Measurements from ENCODE around the gene ADCK1.
"Not testable (repeated sequence)": the region's sequence is repeated elsewhere in the genome, so short reads cannot be mapped to it uniquely, and the experiment has no call there.

The ADCK1 gene

GRCh38 chr14:77867476-77867875 is 67.6 kb downstream of the ADCK1 start:
- no peak for DNase-seq

DNA sequence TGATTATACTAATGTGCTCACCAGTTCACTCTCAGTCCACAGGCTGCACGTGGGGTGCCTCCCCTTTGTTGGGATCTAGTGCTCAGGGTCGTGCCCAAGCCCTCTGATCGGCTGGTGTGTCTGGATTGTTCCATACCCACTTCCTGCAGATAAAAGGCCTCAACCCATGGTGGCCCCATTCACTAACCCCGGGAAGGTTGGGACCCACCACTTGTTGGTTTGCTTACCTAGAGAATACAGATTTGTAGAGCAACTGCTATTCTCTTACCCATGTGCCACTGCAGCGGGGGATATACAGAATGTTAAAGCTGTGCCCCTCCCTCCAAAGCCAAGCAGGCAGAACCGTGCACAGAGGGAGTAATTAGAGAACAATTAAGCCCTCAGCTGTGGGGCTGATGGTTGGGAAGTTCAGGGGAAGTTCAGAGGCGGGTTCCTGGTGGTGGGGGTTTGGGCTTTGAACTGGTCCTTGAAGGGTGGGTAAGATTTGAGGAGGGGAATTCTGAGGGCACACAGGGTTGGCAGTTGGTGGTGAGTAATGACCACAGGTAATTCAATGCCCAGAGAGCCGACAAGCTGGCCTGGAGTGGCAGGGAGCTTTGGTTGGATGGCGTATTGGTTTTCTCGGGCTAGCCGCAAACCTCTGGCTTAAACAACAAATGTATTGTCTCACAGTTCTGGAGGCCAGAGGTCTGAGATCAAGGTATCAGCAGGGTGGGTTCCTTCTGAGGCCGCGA is 68.8 kb downstream of the ADCK1 start:
- no peak for DNase-seq

DNA sequence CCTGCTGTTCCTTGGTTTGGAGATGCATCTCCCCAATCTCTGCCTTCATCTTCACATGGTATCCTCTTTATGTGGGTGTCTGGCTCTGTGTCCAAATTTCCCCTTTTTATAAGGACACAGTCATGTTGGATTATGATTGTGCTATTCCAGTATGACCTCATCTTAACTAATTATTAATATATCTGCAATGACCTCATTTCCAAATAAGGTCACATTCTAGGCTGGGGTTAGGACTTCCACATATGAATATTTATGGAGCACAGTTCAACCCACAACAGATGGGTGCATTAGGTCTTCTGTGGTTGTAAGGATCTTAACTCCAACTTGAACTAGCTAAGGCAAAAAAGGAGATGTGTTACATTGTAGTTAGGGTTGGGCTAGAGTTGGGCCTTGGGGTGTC is 69.4 kb downstream of the ADCK1 start:
- DNase-seq, result no peak

DNA sequence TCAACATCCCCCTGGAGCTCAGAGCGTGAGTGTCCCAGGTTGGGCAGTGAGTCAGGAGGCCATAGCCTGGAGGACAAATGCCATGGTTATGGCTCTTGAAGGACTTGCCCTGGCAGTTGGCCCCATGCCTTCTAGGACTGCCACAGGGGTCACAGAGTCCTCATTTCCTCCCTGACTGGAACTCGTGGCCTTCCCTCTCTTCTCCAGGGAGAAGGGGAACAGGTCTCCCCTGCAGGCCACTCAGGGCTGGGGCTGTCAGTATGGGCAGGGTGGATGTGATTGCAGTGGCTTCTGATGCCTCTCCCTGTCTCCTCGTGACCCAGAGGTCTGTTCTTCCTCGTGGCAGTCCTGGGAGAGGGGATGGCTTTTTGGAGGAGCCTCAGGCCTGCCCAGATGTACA is 70.7 kb downstream of the ADCK1 start:
- no peak for DNase-seq

DNA sequence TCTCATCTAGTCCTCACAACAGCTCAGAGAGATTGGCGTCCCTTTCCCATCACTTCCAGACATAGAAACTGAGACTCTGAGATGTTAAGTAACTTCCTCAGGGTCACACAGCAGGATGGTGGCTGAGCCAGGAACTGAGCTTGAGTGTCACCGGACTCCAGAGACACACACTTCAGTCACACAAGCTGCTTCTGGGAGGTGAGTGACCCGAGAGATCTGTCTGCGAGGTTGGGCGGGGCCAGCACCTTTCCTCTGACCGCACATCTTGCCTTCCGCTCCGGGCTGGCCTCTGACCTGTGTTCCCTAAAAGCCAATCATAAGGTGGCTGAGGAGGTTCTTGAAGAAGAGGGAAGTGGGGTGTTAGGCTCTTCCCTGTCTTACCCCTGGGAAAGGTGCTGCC is 72.2 kb downstream of the ADCK1 start:
- DNase-seq, result no peak

GRCh38 chr14:77872983-77873382 is 73.1 kb downstream of the ADCK1 start:
- DNase-seq, result no peak

DNA sequence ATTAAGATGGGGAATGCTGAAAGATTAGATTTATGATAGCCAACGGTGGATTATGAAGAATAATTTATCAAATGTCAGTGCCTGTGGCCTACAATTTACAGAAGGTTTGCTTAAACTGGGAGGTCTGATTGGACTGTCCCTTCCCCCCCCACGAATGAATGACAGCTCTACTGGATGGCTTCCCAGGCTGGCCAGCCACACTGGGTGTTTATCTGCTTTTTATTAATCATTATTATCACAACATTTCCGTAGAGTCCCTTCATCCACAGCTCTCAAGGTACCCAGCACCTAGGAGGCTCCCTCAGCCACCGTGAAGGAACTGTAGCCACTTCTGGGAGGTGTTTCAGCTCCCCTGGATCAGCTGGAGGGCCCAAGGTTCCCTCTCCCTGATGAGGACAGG is 78.9 kb downstream of the ADCK1 start:
- no peak for DNase-seq

DNA sequence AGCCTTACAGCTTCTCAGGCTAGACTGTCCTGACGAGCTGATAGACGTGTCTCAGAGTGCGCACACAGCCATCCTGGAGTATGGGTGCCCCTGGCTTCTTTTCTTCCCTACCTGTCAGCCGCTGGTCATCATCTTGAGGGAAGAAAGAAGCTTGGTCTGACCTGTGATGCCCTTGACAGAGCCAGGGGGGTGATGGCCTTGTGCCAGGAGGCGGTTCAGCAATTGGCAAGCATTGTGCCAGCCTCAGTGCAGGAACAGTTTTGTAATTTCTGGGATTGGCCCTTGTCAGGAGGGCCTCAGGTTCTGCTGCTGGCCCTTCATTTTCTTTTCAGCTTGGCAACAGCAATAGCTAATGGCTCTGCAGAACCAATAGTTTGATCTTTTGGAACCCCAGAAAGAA is 80.1 kb downstream of the ADCK1 start:
- DNase-seq, result no peak

- no peak for DNase-seq
These were observed 82.2 kb downstream of the ADCK1 start for GRCh38 chr14:77882098-77882497.

DNA sequence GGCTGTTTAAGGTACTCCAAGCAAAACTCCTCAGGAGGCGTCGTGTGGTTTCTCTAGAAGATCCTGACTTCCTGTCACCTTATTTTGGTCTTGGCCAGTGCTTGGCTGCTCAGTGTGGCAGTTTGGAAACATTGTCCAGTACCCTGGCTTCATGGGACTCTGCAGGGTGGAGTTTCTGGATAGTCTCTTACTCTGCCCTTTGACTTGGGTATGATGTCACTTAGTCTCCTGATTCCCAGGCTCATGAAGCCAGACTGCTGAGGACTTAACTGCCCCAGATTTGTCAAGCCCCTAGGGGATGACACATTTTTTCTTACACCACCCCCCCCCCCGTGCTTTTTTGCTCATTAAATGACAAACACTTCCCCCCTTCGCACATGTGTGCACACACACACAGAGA is 82.7 kb downstream of the ADCK1 start:
- no peak for DNase-seq

- DNase-seq, result no peak
These were observed 83.4 kb downstream of the ADCK1 start for GRCh38 chr14:77883131-77883846.

- DNase-seq, result no peak
These were observed 83.9 kb downstream of the ADCK1 start for GRCh38 chr14:77883847-77884238.

DNA sequence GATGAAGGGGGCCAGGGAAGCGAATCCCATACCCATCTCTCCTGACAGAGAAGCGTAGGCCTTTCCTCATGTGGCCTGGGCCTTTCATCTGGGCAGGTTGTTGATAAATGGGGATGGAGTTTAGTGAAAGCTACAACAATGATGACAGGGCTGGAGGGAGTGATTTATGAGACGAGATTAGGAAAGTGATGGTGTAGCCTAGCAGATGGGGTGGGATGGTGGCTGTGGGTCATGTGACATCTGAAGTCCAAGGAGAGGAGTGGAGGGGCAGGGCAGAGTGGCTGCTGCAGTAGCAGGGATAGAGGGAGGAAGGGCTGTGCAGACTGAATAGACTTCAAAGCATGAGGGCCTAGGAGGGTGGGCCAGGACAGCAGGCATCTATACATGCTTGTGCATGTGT is 85.5 kb downstream of the ADCK1 start:
- no peak for DNase-seq

GRCh38 chr14:77886010-77886409 is 86.1 kb downstream of the ADCK1 start:
- DNase-seq, result no peak

DNA sequence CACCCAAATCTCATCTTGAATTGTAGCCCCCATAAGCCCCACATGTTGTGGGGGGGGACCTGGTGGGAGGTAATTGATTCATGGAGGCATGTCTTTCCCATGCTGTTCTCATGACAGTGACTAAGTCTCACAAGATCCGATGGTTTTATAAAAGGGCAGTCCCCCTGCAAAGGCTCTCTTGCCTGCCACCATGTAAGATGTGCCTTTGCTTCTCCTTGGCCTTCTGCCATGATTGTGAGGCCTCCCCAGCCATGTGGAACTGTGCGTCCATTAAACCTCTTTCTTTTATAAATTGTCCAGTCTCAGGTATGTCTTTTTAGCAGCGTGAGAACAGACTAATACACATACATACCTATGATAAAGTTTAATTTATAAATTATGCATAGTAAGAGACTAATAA is 89.0 kb downstream of the ADCK1 start:
- DNase-seq, result not testable (repeated sequence)

GRCh38 chr14:77889971-77890442 is 90.1 kb downstream of the ADCK1 start:
- no peak for DNase-seq

DNA sequence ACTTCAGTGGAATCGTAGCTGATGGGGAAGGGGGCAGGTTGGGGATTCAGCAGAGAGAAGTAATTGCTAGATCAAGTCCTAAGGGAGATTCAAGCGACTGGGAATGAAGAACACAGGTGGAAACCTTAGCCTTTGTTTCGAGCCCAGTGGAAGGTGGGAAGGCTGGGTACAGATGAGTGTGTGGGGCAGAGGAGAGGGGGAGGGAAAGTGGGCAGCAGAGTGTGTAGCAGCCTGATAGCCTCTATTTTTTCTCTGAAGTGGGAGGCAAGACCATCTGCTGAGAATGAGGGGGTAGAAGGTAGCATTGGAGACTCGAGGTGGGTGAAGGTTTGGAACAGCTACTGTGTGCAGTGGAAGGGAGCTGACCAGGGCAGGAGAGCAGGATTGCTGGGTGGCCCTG is 91.0 kb downstream of the ADCK1 start:
- DNase-seq, result no peak

DNA sequence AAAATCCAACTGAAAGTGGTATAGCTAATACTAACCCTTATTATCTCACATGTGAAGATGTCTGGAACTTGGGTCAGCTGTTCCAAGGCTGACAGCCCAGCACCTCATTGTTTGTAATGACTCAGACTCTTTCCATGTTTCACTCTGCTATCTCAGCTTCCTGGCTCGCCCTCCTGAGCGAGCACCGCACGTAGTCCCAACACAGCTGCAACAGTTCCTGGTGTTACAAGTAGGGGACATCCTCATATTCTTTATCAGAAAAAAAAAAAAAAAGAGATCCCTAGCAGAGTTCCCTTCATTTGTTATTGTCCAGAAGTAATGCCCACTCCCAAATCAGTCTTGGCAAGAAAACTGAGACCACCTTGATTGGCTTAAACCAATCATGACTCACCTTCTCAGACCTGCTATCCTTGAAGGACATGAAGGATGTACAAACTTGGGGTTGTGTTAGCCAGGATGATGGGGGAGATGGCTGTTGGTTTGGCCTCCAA is 92.5 kb downstream of the ADCK1 start:
- no peak for DNase-seq

GRCh38 chr14:77892890-77893484 is 93.1 kb downstream of the ADCK1 start:
- no peak for DNase-seq

DNA sequence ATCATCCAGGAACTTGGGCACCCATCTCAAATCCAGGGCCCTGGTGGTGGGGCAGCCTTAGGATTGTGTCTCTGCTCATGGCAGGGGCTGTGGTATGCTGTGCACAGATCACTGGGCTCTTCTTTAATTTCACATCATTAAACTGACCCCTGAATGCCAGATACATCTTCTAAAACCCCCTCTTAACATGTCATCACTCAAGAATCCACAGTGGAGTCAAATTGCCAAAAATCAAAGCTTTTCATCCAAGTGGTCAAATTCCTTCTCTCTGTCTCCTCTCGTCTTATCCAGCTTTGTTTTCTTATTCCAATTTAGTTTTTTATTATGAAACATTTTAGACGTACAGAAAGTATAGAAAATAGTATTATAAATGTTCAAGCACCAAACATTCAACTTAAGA is 97.5 kb downstream of the ADCK1 start:
- no peak for DNase-seq

GRCh38 chr14:77902811-77903210 is 102.9 kb downstream of the ADCK1 start:
- DNase-seq, result peak in 1 of 2 experiments; percentile 34

- DNase-seq, result no peak
These were observed 103.3 kb downstream of the ADCK1 start for GRCh38 chr14:77903221-77903620.

- DNase-seq, result no peak
These were observed 104.2 kb downstream of the ADCK1 start for GRCh38 chr14:77903937-77904617.

Measured in cerebellar nuclear complex (tissue), 1 donor.